HUES64 (cell line): ENCODE data around the gene KIF20B.
A peak's percentile ranks its signal among the peaks of the same experiment; 100 is the strongest.

Experiments
- H3K27ac ChIP-seq: 2 replicates; pipeline ENCODE4 v1.7.0; 2013; ENCODE audit warnings: low read depth, low read length, inconsistent platforms
- H3K27me3 ChIP-seq: 2 replicates; pipeline ENCODE4 v1.6.1; 2013; ENCODE audit warnings: mild to moderate bottlenecking, low read length; ENCODE audit not compliant: insufficient read depth
- H3K36me3 ChIP-seq: 2 replicates; pipeline ENCODE4 v1.6.1; 2013; ENCODE audit warnings: mild to moderate bottlenecking, low read length; ENCODE audit not compliant: insufficient read depth
- H3K4me1 ChIP-seq: 2 replicates; pipeline ENCODE4 v1.6.1; 2013; ENCODE audit warnings: mild to moderate bottlenecking, low read length, moderate library complexity; ENCODE audit not compliant: insufficient read depth
- H3K4me3 ChIP-seq: 2 replicates; pipeline ENCODE4 v1.5.1; 2013; ENCODE audit warnings: mild to moderate bottlenecking, low read length, moderate library complexity
- H3K9ac ChIP-seq: 2 replicates; pipeline ENCODE4 v1.6.1; 2013; ENCODE audit warnings: mild to moderate bottlenecking, low read depth, low read length
- H3K9me3 ChIP-seq: 2 replicates; pipeline ENCODE4 v1.6.1; 2013; ENCODE audit warnings: low read depth, low read length; ENCODE audit not compliant: insufficient read depth
- WGBS: fragments of 150-250, 120-280 bp; methylation state at CpG from one replicate; pipeline ENCODE4 v1.1.7; 2013; ENCODE audit warnings: missing lambda C conversion rate; 5-methylcytosine and 5-hydroxymethylcytosine counted together

The KIF20B gene

GRCh38 chr10:89690027-89690426, 11.4 kb upstream of the KIF20B start:
- H3K9ac ChIP-seq = no peak overlapping the region
- 95% methylated on average over 1 of the region's 2 CpGs for WGBS

DNA sequence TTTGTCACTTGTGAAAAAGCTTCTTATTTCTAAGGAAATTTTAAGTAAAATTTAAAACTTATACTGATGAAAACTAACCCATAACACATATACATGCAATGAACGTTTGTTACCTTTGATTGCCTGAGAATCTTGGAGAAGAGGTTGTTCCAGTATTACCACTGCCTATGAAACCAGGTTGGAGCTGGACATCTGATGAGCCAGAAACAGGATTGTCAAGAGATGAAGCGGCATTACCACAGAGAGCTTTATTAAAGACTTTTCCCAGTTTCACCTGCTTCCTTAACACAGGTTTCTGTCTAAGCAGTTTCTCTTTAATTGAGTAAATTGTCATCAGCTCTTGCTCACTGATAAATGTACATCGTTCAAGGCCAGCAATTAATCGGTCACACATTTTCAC, 9.0 kb upstream of the KIF20B start:
- peaks cover 16% of the 10 kb centered on the region for H3K4me1 ChIP-seq
- H3K27ac ChIP-seq = no peak overlapping the region
- H3K9ac ChIP-seq = no peak overlapping the region
- H3K36me3 ChIP-seq = no peaks in the 10 kb centered on the region
- H3K4me3 ChIP-seq = no peak overlapping the region
- 71% methylated on average over 4 of the region's 4 CpGs for WGBS
- no peaks in the 10 kb centered on the region for H3K27me3 ChIP-seq
- no peaks in the 10 kb centered on the region for H3K9me3 ChIP-seq

More at GRCh38 chr10:89690027-89690426, 11.4 kb upstream of the KIF20B start:
- Histone ChIP-seq H3K9me3 (no peaks in the 10 kb centered on the region), H3K4me1 (0 out of 2 replicates have a peak, but pooled peaks cover 3% of the 10 kb centered on the region), H3K4me3 (no peak overlapping the region), H3K27me3 (no peaks in the 10 kb centered on the region), H3K36me3 (no peaks in the 10 kb centered on the region), H3K27ac (no peak overlapping the region)

GRCh38 chr10:89693176-89693575, 8.2 kb upstream of the KIF20B start:
- Histone ChIP-seq H3K4me3 (no peak overlapping the region), H3K4me1 (peaks cover 16% of the 10 kb centered on the region), H3K9me3 (no peaks in the 10 kb centered on the region), H3K9ac (no peak overlapping the region), H3K36me3 (no peaks in the 10 kb centered on the region), H3K27ac (no peak overlapping the region), H3K27me3 (no peaks in the 10 kb centered on the region)
- 95% methylated on average over 5 of the region's 5 CpGs for WGBS

- Histone ChIP-seq H3K4me3 (0 out of 2 replicates have a peak overlapping the region, but pooled peaks have one; percentile 15), H3K36me3 (no peaks in the 10 kb centered on the region)
- WGBS = 95% methylated on average over 3 of the region's 3 CpGs
Measured at GRCh38 chr10:89695307-89695706, 6.1 kb upstream of the KIF20B start.

GRCh38 chr10:89697946-89698345, 3.4 kb upstream of the KIF20B start:
- WGBS = 100% methylated on average over 2 of the region's 3 CpGs
- Histone ChIP-seq H3K36me3 (no peaks in the 10 kb centered on the region), H3K27ac (no peak overlapping the region), H3K9me3 (no peaks in the 10 kb centered on the region), H3K9ac (no peak overlapping the region), H3K27me3 (no peaks in the 10 kb centered on the region), H3K4me1 (peaks cover 33% of the 10 kb centered on the region), H3K4me3 (no peak overlapping the region)

More at GRCh38 chr10:89695307-89695706, 6.1 kb upstream of the KIF20B start:
- peak overlapping the region; percentile 63; the same call in 1 of the 2 replicates for H3K27ac ChIP-seq
- peaks cover 20% of the 10 kb centered on the region for H3K4me1 ChIP-seq
- no peaks in the 10 kb centered on the region for H3K9me3 ChIP-seq
- no peaks in the 10 kb centered on the region for H3K27me3 ChIP-seq
- H3K9ac ChIP-seq = no peak overlapping the region

GRCh38 chr10:89699581-89700064, 1.8 kb upstream of the KIF20B start:
- no peak overlapping the region for H3K9ac ChIP-seq
- H3K4me3 ChIP-seq = no peak overlapping the region
- no peaks in the 10 kb centered on the region for H3K27me3 ChIP-seq
- H3K9me3 ChIP-seq = no peaks in the 10 kb centered on the region
- H3K4me1 ChIP-seq = peaks cover 37% of the 10 kb centered on the region
- WGBS = 97% methylated on average over 1 of the region's 2 CpGs
- H3K36me3 ChIP-seq = no peaks in the 10 kb centered on the region
- no peak overlapping the region for H3K27ac ChIP-seq

- H3K27me3 ChIP-seq = no peaks in the 10 kb centered on the region
- H3K27ac ChIP-seq = peak overlapping the region; percentile 82
- peak overlapping the region; percentile 82 for H3K4me3 ChIP-seq
- H3K9me3 ChIP-seq = no peaks in the 10 kb centered on the region
- WGBS = under 1% methylated on average over 8 of the region's 8 CpGs
- peaks cover 30% of the 10 kb centered on the region for H3K4me1 ChIP-seq
- H3K36me3 ChIP-seq = peaks cover 7% of the 10 kb centered on the region
- H3K9ac ChIP-seq = peak overlapping the region; percentile 86
Measured at GRCh38 chr10:89700923-89701241, 508 bp upstream of the KIF20B start.

- WGBS = 11% methylated on average over 6 of the region's 7 CpGs
- Histone ChIP-seq H3K9me3 (no peaks in the 10 kb centered on the region), H3K27ac (peak overlapping the region; percentile 81; the same call in 1 of the 2 replicates), H3K36me3 (peaks cover 13% of the 10 kb centered on the region), H3K4me3 (peak overlapping the region; percentile 82), H3K4me1 (peaks cover 26% of the 10 kb centered on the region), H3K27me3 (no peaks in the 10 kb centered on the region), H3K9ac (peak overlapping the region; percentile 86)
Measured at GRCh38 chr10:89702121-89702480, 711 bp downstream of the KIF20B start.

GRCh38 chr10:89705466-89705865, 4.1 kb downstream of the KIF20B start:
- Histone ChIP-seq H3K27me3 (no peaks in the 10 kb centered on the region), H3K36me3 (peaks cover 34% of the 10 kb centered on the region), H3K4me1 (peaks cover 20% of the 10 kb centered on the region), H3K4me3 (no peak overlapping the region), H3K27ac (no peak overlapping the region), H3K9ac (no peak overlapping the region), H3K9me3 (no peaks in the 10 kb centered on the region)
- 96% methylated on average over 3 of the region's 3 CpGs for WGBS

DNA sequence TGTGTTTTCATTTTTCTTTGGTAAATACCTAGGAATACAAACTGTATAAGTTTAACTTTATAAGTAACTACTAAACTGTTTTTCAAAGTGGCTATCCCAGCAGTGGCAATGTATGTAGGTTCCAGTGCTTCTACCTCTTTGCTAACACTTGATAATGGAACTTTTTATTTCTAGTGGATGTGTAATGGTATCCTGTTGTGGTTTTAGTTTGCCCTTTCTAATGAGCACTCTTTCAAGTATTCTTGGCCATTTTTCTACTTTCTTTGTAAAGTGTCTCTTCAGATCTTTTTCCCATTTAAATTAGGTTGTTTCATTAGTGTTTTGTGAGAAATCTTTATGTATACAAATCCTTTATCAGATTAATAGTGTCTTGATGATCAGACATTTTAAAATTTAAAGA, 4.6 kb downstream of the KIF20B start:
- no peaks in the 10 kb centered on the region for H3K27me3 ChIP-seq
- no peaks in the 10 kb centered on the region for H3K9me3 ChIP-seq
- peaks cover 16% of the 10 kb centered on the region for H3K4me1 ChIP-seq
- H3K9ac ChIP-seq = no peak overlapping the region
- peak overlapping the region; percentile 21; the same call in 1 of the 2 replicates for H3K27ac ChIP-seq
- H3K4me3 ChIP-seq = no peak overlapping the region
- H3K36me3 ChIP-seq = peaks cover 39% of the 10 kb centered on the region

GRCh38 chr10:89707372-89707771, 6.0 kb downstream of the KIF20B start:
- no CpG with 5 or more reads among the region's 1 CpG for WGBS
- H3K27ac ChIP-seq = no peak overlapping the region
- H3K27me3 ChIP-seq = no peaks in the 10 kb centered on the region
- H3K4me1 ChIP-seq = peaks cover 14% of the 10 kb centered on the region
- H3K4me3 ChIP-seq = no peak overlapping the region
- no peaks in the 10 kb centered on the region for H3K9me3 ChIP-seq
- H3K36me3 ChIP-seq = peaks cover 53% of the 10 kb centered on the region
- no peak overlapping the region for H3K9ac ChIP-seq

GRCh38 chr10:89710753-89711152, 9.4 kb downstream of the KIF20B start:
- peaks cover 76% of the 10 kb centered on the region for H3K36me3 ChIP-seq

More at GRCh38 chr10:89710753-89711152, 9.4 kb downstream of the KIF20B start:
- Histone ChIP-seq H3K4me1 (no peaks in the 10 kb centered on the region; the same call in 1 of the 2 replicates), H3K27me3 (no peaks in the 10 kb centered on the region), H3K4me3 (no peak overlapping the region), H3K9me3 (no peaks in the 10 kb centered on the region; the same call in 1 of the 2 replicates), H3K27ac (no peak overlapping the region), H3K9ac (no peak overlapping the region)
- 92% methylated on average over 2 of the region's 3 CpGs for WGBS
